Muscle layer of duodenum (tissue), 2 donors: ENCODE results near the gene CERS1.

Experiments used
- H3K27ac ChIP-seq: one replicate; pipeline ENCODE4 v1.7.0; 2013; ENCODE audit warnings: mild to moderate bottlenecking, low read length
- H3K27me3 ChIP-seq: one replicate; pipeline ENCODE4 v1.7.0; 2013; ENCODE audit warnings: low read depth, mild to moderate bottlenecking, control low read depth, low read length
- H3K36me3 ChIP-seq, 2 donors: one replicate each; pipeline ENCODE4 v1.7.0; 2013; ENCODE audit warnings: low read length in 2 of 2, control low read depth in 1 of 2, mild to moderate bottlenecking in 1 of 2; ENCODE audit not compliant: insufficient read depth in 2 of 2, control insufficient read depth in 1 of 2
- H3K4me1 ChIP-seq, 2 donors: one replicate each; pipeline ENCODE4 v1.7.0; 2013; ENCODE audit warnings: low read length in 2 of 2, mild to moderate bottlenecking in 2 of 2, control low read depth in 1 of 2, moderate library complexity in 1 of 2; ENCODE audit not compliant: insufficient read depth in 2 of 2, control insufficient read depth in 1 of 2
- H3K4me3 ChIP-seq, 2 donors: one replicate each; pipeline ENCODE4 v1.7.0; 2013; ENCODE audit warnings: low read length in 2 of 2, low read depth in 1 of 2, mild to moderate bottlenecking in 1 of 2
- H3K9me3 ChIP-seq, 2 donors: one replicate each; pipeline ENCODE4 v1.7.0; 2013; ENCODE audit warnings: low read length in 2 of 2, control low read depth in 1 of 2, mild to moderate bottlenecking in 1 of 2; ENCODE audit not compliant: control insufficient read depth in 1 of 2
- donor health status: healthy.

CERS1 gene

DNA sequence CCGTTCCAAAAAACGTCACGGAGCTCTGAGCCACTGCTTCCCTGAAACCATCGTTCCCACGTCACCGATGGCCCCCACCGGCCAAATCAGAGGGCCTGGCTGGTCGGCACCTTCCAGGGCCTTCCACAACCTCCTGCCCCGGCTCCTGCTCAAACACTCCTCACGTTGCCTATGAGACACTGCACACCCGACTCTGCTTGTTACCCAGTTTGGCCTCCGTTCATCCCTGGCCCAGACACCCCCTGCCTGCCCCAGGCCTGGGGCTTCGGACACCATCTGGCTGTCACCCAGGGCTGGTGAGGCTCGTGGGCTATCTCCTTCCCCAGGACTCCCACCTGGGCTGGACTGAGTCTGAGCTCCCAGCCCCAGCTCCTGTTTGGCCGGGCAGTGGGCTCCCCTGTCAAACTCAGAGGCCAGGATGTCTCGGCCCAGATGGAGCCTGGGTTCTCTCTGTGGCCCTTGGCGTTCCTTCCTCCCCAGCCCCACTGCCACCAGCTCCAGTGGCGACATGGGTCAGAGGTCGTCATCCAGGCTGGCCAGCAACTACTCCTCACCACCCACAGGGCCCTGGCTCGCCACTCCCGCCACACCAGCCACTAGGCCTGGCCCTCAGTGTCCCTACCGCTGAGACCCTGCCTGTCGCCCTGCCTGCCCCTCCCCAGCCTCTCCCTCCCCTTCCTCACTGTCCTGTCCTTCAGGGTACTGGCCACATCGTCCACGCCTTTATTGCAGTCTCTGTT lies 17.7 kb downstream of the CERS1 start:
- H3K27ac ChIP-seq = no peak overlapping the region
- no peaks in the 10 kb centered on the region for H3K4me1 ChIP-seq
- no peaks in the 10 kb centered on the region for H3K27me3 ChIP-seq
- H3K36me3 ChIP-seq = no peaks in the 10 kb centered on the region
- no peak overlapping the region for H3K4me3 ChIP-seq
- peaks cover 0 to 3% of the 10 kb centered on the region in 2 donors for H3K9me3 ChIP-seq

DNA sequence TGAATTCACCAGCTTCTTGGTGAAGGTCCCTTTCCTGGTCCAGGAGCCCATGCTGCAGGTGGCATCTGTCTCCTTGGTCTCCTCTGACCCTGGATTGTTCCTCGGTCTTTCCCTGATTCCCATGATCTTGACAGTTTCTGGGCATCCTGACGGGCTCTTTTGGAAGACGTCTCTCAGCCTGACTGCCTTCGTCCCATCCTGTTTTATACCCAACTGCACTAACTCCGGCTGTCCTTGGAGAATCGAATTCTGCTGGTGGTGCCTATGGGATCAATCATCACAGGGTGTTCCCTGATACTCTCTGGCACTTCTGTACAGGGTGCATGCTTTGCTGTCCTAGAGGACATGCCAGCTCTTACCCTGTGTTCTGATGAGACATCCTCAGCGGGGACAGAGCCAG lies 19.1 kb downstream of the CERS1 start:
- H3K27ac ChIP-seq = no peak overlapping the region
- peaks cover 0 to 3% of the 10 kb centered on the region in 2 donors for H3K9me3 ChIP-seq
- no peaks in the 10 kb centered on the region for H3K27me3 ChIP-seq
- no peak overlapping the region for H3K4me3 ChIP-seq
- H3K36me3 ChIP-seq = no peaks in the 10 kb centered on the region
- H3K4me1 ChIP-seq = no peaks in the 10 kb centered on the region

DNA sequence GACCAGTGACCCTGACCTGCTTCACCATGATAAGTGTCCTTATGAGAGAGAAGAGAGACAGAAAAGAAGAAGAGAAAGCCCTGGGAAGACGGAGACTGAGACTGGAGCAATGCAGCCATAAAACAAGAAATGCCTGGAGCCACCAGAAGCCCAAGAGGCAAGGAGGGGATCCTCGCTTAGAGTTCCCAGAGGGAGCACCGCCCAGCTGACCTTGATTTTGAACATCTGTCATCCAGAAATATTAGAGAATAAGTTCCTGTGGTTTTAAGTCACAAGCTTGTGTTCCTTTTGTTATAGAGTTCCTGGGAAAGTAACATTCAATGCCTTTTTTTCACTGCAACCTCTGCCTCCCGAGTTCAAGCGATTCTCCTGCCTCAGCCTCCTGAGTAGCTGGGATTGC lies 20.2 kb downstream of the CERS1 start:
- Histone ChIP-seq H3K4me3 (no peak overlapping the region), H3K27ac (no peak overlapping the region), H3K4me1 (no peaks in the 10 kb centered on the region), H3K9me3 (peaks cover 0 to 3% of the 10 kb centered on the region in 2 donors), H3K36me3 (no peaks in the 10 kb centered on the region), H3K27me3 (no peaks in the 10 kb centered on the region)

DNA sequence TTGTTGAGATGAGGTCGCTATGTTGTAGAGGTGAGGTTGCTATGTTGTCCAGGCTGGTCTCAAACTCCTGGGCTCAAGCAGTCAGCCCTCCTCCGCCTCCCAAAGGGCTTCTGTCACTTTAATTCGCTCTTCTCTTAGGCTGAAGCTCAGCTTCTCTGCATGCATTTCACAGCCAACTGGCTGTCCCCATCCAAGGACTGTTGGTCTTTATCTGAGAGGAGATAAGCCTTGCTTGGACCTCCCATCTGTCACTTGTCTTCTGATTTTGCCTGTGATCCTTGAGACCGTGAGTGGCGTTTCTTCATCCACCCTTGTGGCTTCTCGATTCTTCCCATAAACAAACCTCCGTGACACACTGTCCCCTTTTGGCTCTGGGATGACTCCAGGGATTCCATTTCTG lies 24.4 kb downstream of the CERS1 start:
- Histone ChIP-seq H3K9me3 (no peaks in the 10 kb centered on the region), H3K27me3 (no peaks in the 10 kb centered on the region), H3K4me3 (no peak overlapping the region), H3K4me1 (peaks cover 0 to 16% of the 10 kb centered on the region in 2 donors), H3K36me3 (peaks cover 12 to 19% of the 10 kb centered on the region in 2 donors), H3K27ac (no peak overlapping the region)

DNA sequence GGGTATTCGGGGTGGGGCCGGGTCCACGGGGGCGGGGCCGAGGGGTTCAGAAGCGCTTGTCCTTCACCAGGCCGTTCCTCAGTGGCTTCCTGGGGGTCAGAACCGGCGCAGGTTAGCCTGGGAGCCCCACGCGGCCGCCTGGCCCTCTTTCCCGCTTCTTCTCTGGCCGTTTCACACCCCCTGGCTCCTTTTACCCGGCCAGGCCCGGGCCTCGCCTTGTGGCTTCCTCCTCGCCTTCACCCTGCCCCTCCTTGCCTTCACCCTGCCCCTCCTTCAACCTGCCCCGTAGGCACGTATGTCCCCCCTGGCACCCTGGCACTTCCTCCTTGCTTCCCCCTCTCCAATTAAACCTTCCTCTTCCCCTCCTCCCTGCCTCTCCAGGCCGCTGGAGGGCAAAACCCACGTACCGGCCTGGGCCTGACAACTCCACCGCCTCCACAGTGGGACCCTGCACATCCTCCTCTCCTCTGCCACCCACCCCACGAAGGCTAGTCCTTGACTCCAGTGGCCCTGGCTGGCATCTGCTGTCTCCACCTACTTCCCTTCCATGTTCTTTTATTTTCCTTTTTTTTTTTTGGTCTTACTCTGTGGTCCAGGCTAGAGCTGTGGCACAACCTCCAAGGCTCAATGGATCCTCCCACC lies 25.3 kb downstream of the CERS1 start:
- H3K27me3 ChIP-seq = no peaks in the 10 kb centered on the region
- no peak overlapping the region for H3K27ac ChIP-seq
- H3K36me3 ChIP-seq = peaks cover 17 to 28% of the 10 kb centered on the region in 2 donors
- H3K4me1 ChIP-seq = peaks cover 0 to 21% of the 10 kb centered on the region in 2 donors
- no peaks in the 10 kb centered on the region for H3K9me3 ChIP-seq
- H3K4me3 ChIP-seq = no peak overlapping the region

DNA sequence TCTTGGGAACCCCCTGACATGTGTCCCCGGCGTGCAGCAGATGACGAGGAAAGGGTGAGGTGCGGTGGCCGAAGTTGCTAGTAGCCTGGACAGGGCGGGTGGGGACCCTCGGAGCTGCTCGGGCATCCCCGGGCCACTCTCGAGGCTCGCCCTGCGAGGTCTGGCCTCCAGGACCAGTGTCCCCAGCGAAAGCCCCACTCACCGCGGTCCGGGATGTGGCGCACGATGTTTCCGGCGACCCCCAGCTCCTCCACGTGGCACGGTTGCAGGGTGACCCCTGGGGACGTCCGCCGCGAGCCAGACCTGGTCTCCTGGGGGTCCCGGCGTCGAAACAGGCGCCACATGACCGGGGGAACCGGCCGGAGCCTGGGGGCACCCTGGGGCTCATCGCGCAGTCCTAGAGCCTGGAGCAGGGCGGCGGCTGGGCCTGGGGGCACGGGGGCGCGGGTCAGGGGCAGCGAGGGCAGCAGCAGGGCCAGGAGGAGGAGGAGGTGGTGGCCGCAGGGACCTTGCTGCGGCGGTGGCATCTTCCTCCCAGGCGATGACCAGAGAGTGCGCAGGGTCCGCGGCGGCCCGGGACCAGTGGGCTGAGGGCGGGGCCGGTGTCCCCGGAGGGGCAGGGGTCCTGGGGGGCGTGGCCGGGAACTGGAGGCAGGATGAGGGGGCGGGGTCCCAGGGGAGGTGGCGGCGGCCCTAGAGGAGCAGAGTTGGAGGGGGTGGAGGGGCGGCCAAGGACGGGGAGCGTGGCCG lies 26.0 kb downstream of the CERS1 start:
- Histone ChIP-seq H3K4me3 (no peak overlapping the region), H3K4me1 (peaks cover 0 to 21% of the 10 kb centered on the region in 2 donors), H3K27me3 (no peaks in the 10 kb centered on the region), H3K9me3 (no peaks in the 10 kb centered on the region), H3K27ac (no peak overlapping the region), H3K36me3 (peaks cover 23 to 35% of the 10 kb centered on the region in 2 donors)

DNA sequence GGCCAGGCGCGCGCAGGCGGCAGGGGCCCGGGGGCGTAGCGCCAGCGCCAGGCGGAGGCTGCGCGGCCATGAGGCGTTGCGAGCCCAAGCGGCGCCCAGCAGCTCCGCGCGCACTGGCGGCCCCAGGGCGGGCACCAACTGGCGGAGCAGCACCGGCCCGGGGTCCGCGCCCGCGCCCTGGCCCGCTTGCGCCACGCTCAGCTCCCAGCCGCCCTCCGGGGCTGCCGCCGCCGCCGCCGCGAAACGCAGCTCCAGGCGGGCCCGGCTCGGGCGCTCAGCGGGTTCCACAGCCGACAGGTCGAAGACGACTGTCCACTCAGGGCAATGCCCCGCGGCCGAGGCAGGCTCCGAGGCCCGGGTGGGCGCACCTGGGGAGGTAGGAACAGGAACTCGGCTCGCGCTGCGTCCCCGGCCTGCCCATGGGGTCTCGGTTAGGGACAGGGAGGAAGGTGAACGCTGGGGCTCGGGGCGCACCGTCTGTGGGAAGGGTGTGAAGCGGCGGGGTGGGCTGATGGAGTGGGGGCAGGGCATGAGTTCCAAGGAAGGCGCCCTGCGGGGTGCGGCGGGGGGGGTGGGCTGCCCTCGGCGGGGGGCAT lies 26.8 kb downstream of the CERS1 start:
- H3K9me3 ChIP-seq = no peaks in the 10 kb centered on the region
- no peaks in the 10 kb centered on the region for H3K27me3 ChIP-seq
- H3K4me1 ChIP-seq = peaks cover 0 to 21% of the 10 kb centered on the region in 2 donors
- H3K27ac ChIP-seq = no peak overlapping the region
- H3K36me3 ChIP-seq = peaks cover 28 to 43% of the 10 kb centered on the region in 2 donors
- no peak overlapping the region for H3K4me3 ChIP-seq

DNA sequence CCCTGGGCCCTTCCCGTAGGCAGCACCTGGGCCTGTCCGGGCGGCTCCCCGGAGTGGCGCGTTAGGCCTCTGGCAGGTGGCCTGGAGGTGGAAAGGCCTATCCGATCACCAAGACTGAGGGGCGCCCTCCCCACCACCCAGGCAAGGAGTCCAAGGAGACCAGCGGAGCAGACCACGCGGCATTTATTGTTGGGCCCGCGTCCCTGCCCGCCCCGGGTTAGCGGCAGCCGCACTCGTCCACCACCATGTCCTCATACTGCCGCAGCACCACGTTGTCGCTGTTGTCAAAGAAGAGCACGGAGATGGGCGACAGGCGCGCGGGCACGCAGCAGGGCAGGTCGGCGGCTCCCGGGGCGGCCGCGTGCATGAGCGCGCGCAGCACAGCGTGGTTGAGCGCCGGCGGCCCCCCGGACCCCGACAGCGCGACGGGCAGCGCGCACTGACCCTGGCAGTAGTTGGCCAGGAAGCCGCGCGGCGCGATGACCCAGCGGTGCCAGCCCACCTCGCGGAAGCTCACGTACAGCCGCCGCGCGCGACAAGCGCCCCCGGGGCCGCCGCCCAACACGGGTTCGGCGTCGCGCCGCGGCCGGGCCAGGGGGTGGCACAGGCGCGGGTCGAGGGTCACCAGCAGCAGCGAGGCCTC lies 27.5 kb downstream of the CERS1 start:
- no peak overlapping the region for H3K27ac ChIP-seq
- no peaks in the 10 kb centered on the region for H3K9me3 ChIP-seq
- peaks cover 35 to 49% of the 10 kb centered on the region in 2 donors for H3K36me3 ChIP-seq
- H3K4me3 ChIP-seq = no peak overlapping the region
- peaks cover 0 to 21% of the 10 kb centered on the region in 2 donors for H3K4me1 ChIP-seq
- H3K27me3 ChIP-seq = no peaks in the 10 kb centered on the region

DNA sequence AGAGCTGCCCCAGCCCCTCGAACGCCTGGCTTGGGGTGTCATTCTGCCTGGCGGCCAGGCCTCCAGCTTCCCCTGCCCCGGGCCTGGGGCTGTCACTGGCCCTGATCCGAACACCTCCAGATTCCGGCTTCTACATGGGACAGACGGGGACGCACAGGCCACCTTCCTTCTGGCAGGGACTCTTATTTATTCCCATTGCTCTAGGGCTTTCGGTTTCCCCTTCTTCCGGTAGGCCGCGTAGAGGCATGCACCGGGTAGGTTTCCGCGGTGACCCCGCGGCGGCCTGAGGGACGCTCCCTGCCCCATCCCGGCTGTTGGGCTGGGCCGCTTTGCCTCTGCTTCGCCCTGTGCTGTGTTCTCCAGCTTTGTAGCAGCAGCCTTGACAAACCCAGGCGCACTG lies 28.2 kb downstream of the CERS1 start:
- H3K27me3 ChIP-seq = no peaks in the 10 kb centered on the region
- no peak overlapping the region for H3K4me3 ChIP-seq
- H3K4me1 ChIP-seq = peaks cover 0 to 21% of the 10 kb centered on the region in 2 donors
- H3K27ac ChIP-seq = no peak overlapping the region
- H3K36me3 ChIP-seq = peaks cover 41 to 57% of the 10 kb centered on the region in 2 donors
- H3K9me3 ChIP-seq = no peaks in the 10 kb centered on the region

DNA sequence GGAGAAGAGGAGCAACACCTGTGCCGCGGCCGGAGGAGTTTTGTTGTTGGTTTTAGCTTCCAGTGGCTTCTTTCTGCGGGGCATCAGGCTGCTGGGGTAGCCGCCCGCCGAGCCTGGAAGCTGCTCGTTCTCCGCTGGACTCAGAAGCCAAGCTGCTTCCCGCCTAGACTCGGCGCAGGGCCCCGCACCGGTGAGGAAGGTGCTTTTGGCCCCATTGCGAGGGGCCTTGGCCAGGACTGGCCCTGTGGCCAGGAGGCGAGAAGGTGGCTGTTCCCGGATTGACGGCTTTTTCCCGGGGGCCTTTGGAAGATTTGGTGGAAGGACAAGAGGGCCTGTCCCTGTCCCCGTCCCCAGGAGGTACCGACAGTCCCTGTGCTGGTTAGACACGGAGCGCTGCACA lies 28.8 kb downstream of the CERS1 start:
- Histone ChIP-seq H3K36me3 (peaks cover 47 to 62% of the 10 kb centered on the region in 2 donors), H3K9me3 (no peaks in the 10 kb centered on the region), H3K4me3 (no peak overlapping the region), H3K4me1 (peaks cover 0 to 21% of the 10 kb centered on the region in 2 donors), H3K27ac (no peak overlapping the region), H3K27me3 (no peaks in the 10 kb centered on the region)

DNA sequence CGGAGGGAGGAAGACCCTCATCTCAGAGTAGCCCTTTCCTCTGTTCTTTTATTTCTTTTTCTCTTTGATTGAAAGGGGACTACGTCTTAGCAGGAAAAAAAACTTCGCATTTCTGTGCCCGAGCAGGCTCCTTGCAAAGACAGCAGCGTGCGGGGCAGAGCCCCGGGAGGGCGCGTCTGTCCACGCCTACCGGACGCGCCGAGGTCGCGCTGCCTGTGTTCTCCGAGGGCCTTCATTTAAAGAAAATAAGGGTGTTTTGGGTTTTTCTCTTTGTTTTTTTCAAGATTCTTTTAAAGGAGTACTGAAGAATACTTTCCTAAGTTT lies 29.2 kb downstream of the CERS1 start:
- H3K36me3 ChIP-seq = peaks cover 50 to 67% of the 10 kb centered on the region in 2 donors
- H3K27me3 ChIP-seq = no peaks in the 10 kb centered on the region
- H3K4me3 ChIP-seq = no peak overlapping the region
- H3K4me1 ChIP-seq = peaks cover 0 to 21% of the 10 kb centered on the region in 2 donors
- no peak overlapping the region for H3K27ac ChIP-seq
- H3K9me3 ChIP-seq = no peaks in the 10 kb centered on the region
